ENCODE measurements around the gene MIA. TPM values are rescaled to one million over a fixed set of nuclear protein-coding genes. Genes with fewer than 3 reads are reported as not detected.
A peak's percentile ranks its signal among the peaks of the same experiment; 100 is the strongest.
"Not testable (repeated sequence)": the region's sequence is repeated elsewhere in the genome, so short reads cannot be mapped to it uniquely, and the experiment has no call there.

MIA gene
- total RNA-seq, 1 donor from 2014 or later = 2.4 TPM

DNA sequence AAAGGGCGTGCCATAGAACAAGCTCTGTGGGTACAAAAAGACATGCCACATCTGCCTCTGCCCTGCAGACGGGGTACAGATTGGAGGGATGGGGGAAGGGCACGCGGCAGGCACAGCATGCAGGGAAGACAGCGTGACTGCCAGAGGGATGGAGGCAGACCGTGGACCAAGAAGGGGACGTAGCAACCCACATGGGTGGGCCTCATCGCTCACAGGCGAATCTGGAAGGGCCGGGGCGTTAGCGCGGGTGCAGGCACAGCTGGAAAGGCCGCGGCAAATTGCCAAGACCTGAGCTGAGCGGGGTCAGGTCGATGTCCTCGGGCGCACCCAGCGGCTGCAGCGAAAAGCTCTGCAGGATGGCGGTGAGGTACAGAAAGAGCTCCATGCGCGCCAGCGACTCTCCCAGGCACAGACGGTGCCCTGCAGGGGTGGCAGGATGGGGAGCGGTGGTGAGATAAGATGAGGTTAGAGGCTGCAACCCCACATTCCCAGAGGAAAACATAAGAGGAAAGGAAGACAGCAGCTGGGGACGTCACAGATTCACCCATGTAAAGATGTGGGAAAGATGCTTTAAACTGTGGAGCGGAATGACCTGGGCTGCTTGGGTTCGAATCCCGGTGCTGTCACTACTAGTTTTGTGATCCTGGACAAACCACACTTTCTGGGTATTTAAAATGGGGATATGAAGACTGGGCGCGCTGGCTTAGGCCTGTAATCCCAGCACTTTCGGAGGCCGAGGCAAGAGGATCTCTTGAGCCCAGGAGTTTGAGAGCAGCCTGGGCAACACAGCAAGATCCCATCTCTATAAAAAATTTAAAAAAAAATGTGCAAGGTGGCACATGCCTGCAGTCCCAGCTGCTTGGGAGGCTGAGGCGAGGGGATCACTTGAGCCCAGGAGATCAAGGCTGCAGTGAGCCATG, 43.4 kb downstream of the MIA start:
- H3K9me3 Mint-ChIP-seq (ENCODE audit: low read depth); H3K36me3 Mint-ChIP-seq (ENCODE audit: low read depth); H3K27me3 Mint-ChIP-seq (ENCODE audit: low read depth): not testable (repeated sequence)
- TF ChIP-seq, protein P1, sequence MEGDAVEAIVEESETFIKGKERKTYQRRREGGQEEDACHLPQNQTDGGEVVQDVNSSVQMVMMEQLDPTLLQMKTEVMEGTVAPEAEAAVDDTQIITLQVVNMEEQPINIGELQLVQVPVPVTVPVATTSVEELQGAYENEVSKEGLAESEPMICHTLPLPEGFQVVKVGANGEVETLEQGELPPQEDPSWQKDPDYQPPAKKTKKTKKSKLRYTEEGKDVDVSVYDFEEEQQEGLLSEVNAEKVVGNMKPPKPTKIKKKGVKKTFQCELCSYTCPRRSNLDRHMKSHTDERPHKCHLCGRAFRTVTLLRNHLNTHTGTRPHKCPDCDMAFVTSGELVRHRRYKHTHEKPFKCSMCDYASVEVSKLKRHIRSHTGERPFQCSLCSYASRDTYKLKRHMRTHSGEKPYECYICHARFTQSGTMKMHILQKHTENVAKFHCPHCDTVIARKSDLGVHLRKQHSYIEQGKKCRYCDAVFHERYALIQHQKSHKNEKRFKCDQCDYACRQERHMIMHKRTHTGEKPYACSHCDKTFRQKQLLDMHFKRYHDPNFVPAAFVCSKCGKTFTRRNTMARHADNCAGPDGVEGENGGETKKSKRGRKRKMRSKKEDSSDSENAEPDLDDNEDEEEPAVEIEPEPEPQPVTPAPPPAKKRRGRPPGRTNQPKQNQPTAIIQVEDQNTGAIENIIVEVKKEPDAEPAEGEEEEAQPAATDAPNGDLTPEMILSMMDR (IDR thresholded peaks at IDR 0.05) = peak; percentile 62
- DNase-seq (ENCODE audit: low spot score) = peak; percentile 92
- peak overlapping the region; percentile 45 for H3K4me3 Mint-ChIP-seq (ENCODE audit: unreplicated experiment)
- H3K27ac Mint-ChIP-seq (ENCODE audit: unreplicated experiment) = peak overlapping the region; percentile 10
- peaks cover 18% of the 10 kb centered on the region for H3K4me1 Mint-ChIP-seq (ENCODE audit: low read depth)

DNA sequence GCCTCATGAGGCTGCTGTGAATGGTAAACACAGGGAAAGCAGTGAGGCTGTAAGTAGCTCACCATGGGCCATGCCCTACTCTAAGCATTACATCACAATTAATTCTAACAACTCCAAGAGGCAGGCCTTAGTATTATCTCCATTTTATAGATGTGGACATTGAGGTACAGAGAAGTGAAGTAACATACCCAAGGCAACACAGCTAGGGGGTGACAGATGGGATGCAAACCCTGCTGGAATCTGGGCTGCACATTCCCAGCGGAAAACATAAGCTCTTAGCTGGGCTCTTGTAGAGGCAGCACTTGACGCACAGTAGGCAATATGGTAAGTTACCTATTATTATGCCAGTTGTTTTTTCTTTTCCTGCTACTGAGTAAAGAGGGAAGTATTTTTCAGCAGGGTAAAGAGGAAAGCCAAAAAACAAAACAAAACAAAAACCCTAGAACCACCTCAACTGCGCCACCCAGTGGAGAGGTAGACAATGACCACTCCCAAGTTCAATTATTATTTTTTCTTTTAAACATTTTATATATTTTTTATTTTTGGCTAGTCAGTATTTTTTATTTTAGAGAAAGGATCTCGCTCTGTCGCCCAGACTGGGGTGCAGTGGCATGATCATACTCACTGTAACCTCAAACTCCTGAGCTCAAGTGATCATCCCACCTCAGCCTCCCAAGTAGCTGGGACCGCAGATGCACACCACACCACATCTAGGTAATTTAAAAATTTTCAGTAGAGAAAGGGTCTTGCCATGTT, 44.3 kb downstream of the MIA start:
- not testable (repeated sequence) for H3K27me3 Mint-ChIP-seq (ENCODE audit: low read depth); DNase-seq (ENCODE audit: low spot score); H3K36me3 Mint-ChIP-seq (ENCODE audit: low read depth); H3K27ac Mint-ChIP-seq (ENCODE audit: unreplicated experiment); H3K9me3 Mint-ChIP-seq (ENCODE audit: low read depth); H3K4me3 Mint-ChIP-seq (ENCODE audit: unreplicated experiment)
- TF ChIP-seq, protein P1 (IDR thresholded peaks at IDR 0.05) = peak; percentile 92
- peaks cover 12% of the 10 kb centered on the region for H3K4me1 Mint-ChIP-seq (ENCODE audit: low read depth)

DNA sequence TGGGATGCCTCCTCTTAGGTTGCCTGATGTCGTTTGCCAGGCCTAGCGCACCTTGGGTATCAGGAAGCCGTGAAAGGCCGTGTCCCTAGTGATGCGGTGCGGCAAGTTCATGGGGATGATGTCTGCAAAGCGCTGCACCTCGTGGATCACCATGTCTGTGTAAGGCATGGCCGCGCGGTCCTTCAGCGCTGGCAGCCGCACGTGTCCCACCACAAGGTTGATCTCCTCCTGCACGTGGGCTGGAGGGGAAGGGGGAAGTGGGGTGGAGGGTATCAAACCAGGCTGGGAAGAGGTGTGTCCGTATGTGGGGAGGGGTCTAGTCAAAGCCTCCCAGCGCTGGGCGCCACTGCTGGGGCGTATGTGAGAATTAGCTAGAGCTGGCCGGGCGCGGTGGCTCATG, 46.8 kb downstream of the MIA start:
- peaks cover 9% of the 10 kb centered on the region for H3K36me3 Mint-ChIP-seq (ENCODE audit: low read depth)
- H3K27ac Mint-ChIP-seq (ENCODE audit: unreplicated experiment) = no peak overlapping the region
- H3K9me3 Mint-ChIP-seq (ENCODE audit: low read depth) = no peaks in the 10 kb centered on the region
- TF ChIP-seq, protein P1 (IDR thresholded peaks at IDR 0.05) = no peak
- peaks cover 12% of the 10 kb centered on the region for H3K4me1 Mint-ChIP-seq (ENCODE audit: low read depth)
- H3K4me3 Mint-ChIP-seq (ENCODE audit: unreplicated experiment) = no peak overlapping the region
- H3K27me3 Mint-ChIP-seq (ENCODE audit: low read depth) = no peaks in the 10 kb centered on the region
- DNase-seq (ENCODE audit: low spot score) = peak; percentile 79

DNA sequence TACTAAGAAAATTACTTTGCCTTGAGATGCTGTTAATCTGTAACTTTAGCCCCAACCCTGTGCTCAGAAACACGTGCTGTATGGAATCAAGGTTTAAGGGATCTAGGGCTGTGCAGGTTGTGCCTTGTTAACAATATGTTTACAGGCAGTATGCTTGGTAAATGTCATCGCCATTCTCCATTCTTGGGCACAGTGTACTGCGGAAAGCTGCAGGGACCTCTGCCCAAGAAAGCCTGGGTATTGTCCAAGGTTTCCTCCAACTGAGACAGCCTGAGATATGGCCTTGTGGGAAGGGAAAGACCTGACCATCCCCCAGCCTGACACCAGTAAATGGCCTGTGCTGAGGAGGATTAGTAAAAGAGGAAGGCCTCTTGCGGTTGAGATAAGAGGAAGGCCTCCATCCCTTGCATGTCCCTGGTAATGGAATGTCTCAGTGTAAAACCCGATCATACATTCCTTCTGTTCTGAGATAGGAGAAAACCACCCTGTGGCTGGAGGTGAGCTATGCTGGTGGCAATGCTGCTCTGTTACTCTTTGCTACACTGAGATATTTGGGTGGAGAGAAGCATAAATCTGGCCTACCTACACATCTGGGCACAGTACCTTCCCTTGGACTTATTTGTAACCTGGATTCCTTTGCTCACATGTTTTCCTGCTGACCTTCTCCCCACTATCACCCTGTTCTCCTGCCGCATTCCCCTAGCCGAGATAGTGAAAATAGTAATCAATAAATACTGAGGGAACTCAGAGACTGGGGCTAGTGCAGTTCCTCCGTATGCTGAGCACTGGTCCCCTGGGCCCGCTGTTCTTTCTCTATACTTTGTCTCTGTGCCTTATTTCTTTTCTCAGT, 47.6 kb downstream of the MIA start:
- H3K9me3 Mint-ChIP-seq (ENCODE audit: low read depth); H3K4me3 Mint-ChIP-seq (ENCODE audit: unreplicated experiment); H3K4me1 Mint-ChIP-seq (ENCODE audit: low read depth); H3K27me3 Mint-ChIP-seq (ENCODE audit: low read depth); H3K27ac Mint-ChIP-seq (ENCODE audit: unreplicated experiment): not testable (repeated sequence)
- DNase-seq (ENCODE audit: low spot score) = peak; percentile 32
- H3K36me3 Mint-ChIP-seq (ENCODE audit: low read depth) = peaks cover 12% of the 10 kb centered on the region

DNA sequence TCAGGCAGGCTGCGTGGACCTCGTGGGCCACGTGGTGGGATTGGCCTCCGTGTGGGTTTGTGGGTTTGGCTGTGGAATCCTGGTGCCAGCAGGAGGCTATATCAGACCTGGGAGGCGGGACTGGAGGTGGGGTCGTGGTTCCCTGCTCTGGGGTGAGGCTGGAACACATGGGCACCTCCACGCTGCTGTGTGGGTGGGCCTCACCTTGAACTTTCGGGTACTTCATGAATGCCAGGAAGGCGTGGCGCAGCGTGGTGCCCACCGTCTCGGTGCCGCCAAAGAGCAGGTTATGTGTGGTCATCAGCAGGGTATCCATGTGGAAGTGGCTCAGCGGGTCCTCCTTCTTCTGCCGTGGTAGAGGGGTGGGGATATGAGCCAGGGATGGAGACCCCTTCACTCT, 49.6 kb downstream of the MIA start:
- peaks cover 18% of the 10 kb centered on the region for H3K36me3 Mint-ChIP-seq (ENCODE audit: low read depth)
- H3K4me1 Mint-ChIP-seq (ENCODE audit: low read depth); H3K4me3 Mint-ChIP-seq (ENCODE audit: unreplicated experiment); H3K9me3 Mint-ChIP-seq (ENCODE audit: low read depth); H3K27ac Mint-ChIP-seq (ENCODE audit: unreplicated experiment); H3K27me3 Mint-ChIP-seq (ENCODE audit: low read depth): not testable (repeated sequence)
- DNase-seq (ENCODE audit: low spot score) = peak; percentile 83

DNA sequence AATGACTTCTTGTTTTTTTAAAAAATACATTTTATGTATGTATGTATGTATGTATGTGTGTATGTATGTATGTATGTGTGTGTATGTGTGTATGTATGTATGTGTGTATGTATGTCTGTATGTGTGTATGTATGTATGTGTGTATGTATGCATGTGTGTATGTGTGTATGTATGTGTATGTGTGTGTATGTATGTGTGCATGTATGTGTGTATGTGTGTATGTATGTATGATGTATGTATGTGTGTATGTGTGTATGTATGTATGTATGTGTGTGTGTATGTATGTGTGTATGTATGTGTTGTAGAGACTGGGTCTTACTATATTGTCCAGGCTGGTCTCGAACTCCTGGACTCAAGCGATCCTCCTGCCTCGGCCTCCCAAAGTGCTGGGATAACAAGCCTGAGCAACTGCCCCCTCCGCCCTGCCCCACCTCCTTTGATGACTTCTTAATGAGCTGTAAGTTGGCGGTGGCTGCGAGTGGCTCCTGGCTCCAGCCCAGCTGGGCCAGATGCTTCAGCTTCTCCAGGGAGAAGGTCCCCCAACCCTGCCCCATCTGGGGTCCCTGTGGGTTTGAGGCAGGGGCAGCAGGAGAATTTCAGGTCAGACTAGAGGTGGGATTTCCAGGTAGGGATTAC, 50.3 kb downstream of the MIA start:
- H3K27ac Mint-ChIP-seq (ENCODE audit: unreplicated experiment); H3K9me3 Mint-ChIP-seq (ENCODE audit: low read depth); H3K27me3 Mint-ChIP-seq (ENCODE audit: low read depth); DNase-seq (ENCODE audit: low spot score); H3K4me3 Mint-ChIP-seq (ENCODE audit: unreplicated experiment); H3K4me1 Mint-ChIP-seq (ENCODE audit: low read depth): not testable (repeated sequence)
- peaks cover 18% of the 10 kb centered on the region for H3K36me3 Mint-ChIP-seq (ENCODE audit: low read depth)

DNA sequence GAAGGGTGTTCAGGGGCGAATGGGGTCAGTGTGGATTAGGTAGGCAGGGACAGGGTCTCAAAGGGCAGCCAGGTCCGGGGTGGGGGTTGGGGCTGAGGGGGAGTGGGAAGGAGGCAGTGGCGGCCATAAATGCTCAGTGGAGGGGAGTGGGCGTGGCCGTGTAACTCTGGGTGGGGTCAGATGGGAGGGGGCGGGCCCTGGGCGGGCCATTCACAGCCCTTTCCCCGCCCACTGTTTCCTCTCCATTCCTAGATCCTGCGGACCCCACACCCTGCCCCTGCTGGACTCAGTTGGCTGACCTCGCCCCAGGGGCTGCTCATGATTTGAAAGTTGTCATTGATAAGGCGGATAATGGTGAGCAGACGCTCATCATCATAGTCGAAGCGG, 51.0 kb downstream of the MIA start:
- DNase-seq (ENCODE audit: low spot score); H3K4me1 Mint-ChIP-seq (ENCODE audit: low read depth); H3K4me3 Mint-ChIP-seq (ENCODE audit: unreplicated experiment); H3K27ac Mint-ChIP-seq (ENCODE audit: unreplicated experiment); H3K27me3 Mint-ChIP-seq (ENCODE audit: low read depth); H3K9me3 Mint-ChIP-seq (ENCODE audit: low read depth): not testable (repeated sequence)
- H3K36me3 Mint-ChIP-seq (ENCODE audit: low read depth) = peaks cover 18% of the 10 kb centered on the region

DNA sequence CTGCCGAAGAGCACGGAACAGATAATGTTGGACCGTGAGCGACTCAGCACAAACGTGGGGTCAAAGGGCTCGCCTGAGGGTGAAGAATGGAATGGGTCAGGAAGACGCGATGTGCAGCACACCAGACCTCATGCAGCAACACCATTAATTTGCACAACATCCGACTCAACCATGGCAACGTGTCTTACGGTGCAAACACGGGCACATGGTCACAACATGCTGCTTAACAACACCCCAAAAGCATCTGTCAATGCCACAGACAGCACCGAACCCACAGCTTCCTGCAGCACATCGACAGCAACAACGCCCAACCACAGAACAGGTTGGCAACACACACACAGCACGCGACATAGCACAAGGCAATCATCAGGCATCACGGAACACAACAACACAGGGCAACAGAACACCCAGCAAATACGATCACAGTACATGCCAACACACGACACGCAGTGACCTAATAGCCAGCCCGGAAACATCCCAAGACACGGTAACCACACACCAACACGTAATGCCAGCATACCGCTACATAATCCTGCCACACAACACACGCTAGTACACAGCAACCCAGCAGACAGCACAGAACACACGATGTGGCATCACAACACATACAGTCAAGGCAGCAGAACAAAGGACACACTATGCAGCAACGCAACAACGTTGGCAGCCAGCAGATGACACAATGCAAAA, 51.5 kb downstream of the MIA start:
- peaks cover 18% of the 10 kb centered on the region for H3K36me3 Mint-ChIP-seq (ENCODE audit: low read depth)
- H3K27ac Mint-ChIP-seq (ENCODE audit: unreplicated experiment); H3K4me1 Mint-ChIP-seq (ENCODE audit: low read depth); H3K4me3 Mint-ChIP-seq (ENCODE audit: unreplicated experiment); H3K27me3 Mint-ChIP-seq (ENCODE audit: low read depth); H3K9me3 Mint-ChIP-seq (ENCODE audit: low read depth); DNase-seq (ENCODE audit: low spot score): not testable (repeated sequence)

Data from chondrocyte (in vitro differentiated cells).